Fibroblast of skin of left biceps (primary cell): ENCODE results near the gene ACRV1.

Source experiments
- DNase-seq, 2 experiments: peaks; one replicate each; pipeline ENCODE4 v3.0.0-alpha.2; 2013; ENCODE audit warnings: low read depth in 2 of 2

The ACRV1 gene

DNA sequence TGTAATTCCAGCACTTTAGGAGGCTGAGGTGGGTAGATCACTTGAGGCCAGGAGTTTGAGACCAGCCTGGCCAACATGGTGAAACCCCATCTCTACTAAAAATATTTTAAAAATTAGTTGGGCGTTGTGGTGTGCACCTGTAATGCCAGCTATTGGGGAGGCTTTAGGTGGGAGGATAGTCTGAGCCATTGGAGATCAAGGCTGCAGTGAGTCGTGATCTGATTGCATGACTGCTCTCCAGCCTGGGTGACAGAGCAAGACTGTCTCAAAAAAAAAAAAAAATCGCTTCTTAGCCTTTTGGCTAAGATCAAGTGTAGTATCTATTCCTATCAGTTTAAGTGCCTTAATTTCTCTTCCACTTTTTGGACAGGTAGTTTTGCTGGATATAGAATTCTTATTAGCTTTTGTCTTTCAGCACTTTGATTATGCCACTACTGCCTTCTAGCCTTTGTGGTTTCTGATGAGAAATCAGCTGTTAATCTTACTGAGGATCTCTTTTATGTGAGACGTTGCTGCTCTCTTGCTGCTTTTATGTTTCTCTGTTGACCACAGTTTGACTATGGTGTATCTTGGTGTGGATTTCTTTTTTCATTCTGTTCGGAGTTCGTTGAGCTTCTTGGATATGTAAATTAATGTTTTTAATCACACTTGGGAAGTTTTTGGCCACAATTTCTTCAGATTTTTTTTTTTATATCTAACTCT is 31.0 kb downstream of the ACRV1 start:
- no peak for DNase-seq

GRCh38 chr11:125645871-125646270 is 34.8 kb downstream of the ACRV1 start:
- no peak for DNase-seq

DNA sequence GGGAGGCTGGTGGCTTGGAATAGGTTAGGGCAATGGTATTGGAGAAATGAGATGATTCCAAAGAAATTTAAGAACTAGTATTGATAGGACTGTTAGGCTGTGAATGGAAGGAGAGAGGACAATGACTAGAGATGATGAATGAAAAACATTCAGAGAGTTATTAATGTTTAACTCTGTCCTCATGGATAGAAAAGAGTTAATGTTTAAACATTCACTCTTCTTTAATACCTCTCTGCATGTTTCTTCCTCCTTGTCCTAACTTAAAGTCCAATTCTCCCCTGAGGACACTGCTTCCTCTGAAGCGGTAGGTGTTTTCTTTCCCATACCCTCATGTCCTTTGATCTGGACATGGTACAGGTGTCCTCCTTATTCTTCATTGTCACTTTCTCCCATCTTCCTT is 42.3 kb downstream of the ACRV1 start:
- DNase-seq: no peak

DNA sequence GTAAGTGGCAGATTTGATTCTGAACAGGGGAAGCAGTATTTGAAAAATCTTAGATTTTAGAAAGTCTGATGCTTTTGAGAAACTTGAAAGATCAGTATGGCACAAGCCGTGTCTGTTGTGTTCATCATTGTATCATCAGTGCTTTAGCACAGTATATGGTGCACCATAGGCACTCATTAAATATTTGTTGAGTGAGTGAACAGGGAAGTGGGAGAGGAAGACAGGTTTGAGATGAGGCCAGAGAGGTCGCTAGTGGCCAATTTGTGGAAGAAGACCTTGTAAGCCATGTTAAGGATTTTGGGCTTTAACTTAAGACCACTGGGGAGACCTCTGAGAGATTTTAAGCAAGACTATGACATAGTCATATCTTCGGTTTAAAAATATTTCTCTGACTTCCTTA is 42.8 kb downstream of the ACRV1 start:
- no peak for DNase-seq

GRCh38 chr11:125627236-125627910 is 53.3 kb downstream of the ACRV1 start:
- DNase-seq: no peak

DNA sequence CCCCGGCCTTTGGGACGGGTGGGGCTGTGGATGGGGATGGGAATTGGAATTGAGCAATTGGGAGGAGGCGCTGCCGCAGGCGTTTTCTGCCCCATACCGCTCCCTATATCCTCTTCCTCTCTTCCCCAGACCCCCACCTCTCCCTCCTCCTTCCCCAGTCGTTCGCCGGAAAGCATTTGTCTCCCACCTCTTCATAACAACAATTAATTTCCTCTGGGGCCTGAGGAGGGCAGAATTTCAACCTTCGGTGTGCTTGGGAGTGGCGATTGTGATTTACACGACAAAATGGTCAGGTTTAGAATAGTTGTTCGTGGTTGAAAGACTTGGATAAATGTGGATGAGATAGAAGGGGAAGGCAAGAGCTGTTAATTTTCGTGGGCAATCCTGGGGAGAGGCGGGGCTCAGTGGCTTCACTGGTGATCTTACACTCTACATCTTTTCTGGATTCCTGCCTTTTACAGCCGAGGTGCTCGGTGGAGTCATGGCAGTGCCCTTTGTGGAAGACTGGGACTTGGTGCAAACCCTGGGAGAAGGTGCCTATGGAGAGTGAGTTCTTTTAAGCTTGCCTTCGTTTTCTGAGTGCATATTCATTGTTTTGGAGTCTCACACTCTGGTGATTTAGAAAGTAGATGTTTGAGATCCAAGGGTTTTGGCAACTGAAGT is 54.2 kb downstream of the ACRV1 start:
- DNase-seq: peak; percentile 79 to 82

- DNase-seq: peak; percentile 77 to 80
Observed at GRCh38 chr11:125625630-125626287, 54.9 kb downstream of the ACRV1 start.

- no peak for DNase-seq
Observed at GRCh38 chr11:125625225-125625629, 55.4 kb downstream of the ACRV1 start.

DNA sequence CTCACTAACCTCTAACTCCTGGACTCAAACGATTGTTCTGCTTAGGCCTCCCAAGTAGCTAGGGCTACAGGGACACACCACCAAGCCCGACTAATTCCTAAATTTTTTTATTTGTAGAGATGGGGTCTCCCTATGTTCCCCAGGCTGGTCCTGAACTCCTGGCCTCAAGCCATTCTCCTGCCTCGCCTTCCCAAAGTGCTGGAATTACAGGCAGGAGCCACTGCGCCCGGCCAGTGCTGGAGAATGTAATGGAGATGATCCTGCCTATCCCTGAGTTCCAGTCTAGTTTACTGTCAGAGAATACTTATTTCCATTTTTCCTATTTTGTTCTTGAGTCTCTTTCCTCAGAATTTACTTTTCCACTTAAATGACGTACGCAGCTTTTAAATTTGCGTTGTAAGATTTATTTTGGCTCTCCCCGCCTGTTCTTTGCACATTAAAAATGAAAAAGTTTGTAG is 55.9 kb downstream of the ACRV1 start, which contains the start of gene CHEK1:
CHEK1 (plus strand) TSS at position 408 of the 458 bp plus-strand sequence. CDS start 1,606 bp downstream, outside the sequence.
- DNase-seq: no peak

- no peak for DNase-seq
Observed at GRCh38 chr11:125623064-125623463, 57.6 kb downstream of the ACRV1 start.

GRCh38 chr11:125621995-125622394 is 58.7 kb downstream of the ACRV1 start:
- DNase-seq: peak; percentile 3 to 11
